ENCODE results near the gene ZNF322. TPM values are rescaled to one million over a fixed set of nuclear protein-coding genes. Genes with fewer than 3 reads are reported as not detected.
A peak's percentile ranks its signal among the peaks of the same experiment; 100 is the strongest.

ZNF322 gene
- total RNA-seq, 2 experiments from 2014 or later = 12.2 to 19.0 TPM

GRCh38 chr6:26660000-26660361 is 435 bp upstream of the ZNF322 start:
- Histone ChIP-seq H4K20me1 (ENCODE audit: insufficient read depth, low read length) (no peaks in the 10 kb centered on the region), H3K9me3 (ENCODE audit: low read length) (no peaks in the 10 kb centered on the region), H3K4me2 (ENCODE audit: low read length) (peak overlapping the region; percentile 96), H3K4me1 (ENCODE audit: insufficient read depth, low read length, poor library complexity, severe bottlenecking) (peaks cover 18% of the 10 kb centered on the region), H3K79me2 (ENCODE audit: insufficient read depth, low read depth, low read length) (peaks cover 12% of the 10 kb centered on the region; the same call in 1 of the 2 replicates), H3K36me3 (ENCODE audit: insufficient read depth, low read length) (peaks cover 17% of the 10 kb centered on the region), H2AFZ (ENCODE audit: low read length) (peak overlapping the region; percentile 97), H3K27ac (ENCODE audit: low read depth, low read length, poor library complexity, severe bottlenecking) (no peak overlapping the region), H3K9me2 (ENCODE audit: insufficient read depth, low read length) (no peaks in the 10 kb centered on the region), H3K4me3 (ENCODE audit: low read depth, low read length, poor library complexity, severe bottlenecking) (peak overlapping the region; percentile 96)
- no TSS peak for BruUV-seq (replicated peaks)
- TF ChIP-seq EZH2phosphoT487 (IDR thresholded peaks at IDR 0.05; ENCODE audit: borderline replicate concordance, low read depth, low read length) = no peak
- peak; percentile 63 for TF ChIP-seq CTCF (conservative IDR thresholded peaks at IDR 0.05; ENCODE audit: low read length)
- POLR2A ChIA-PET = interaction anchor here (0.6 to 0.8 kb wide), 2 partner anchors 27 to 80 kb away, joined by 4 to 6 read pairs; no protein-coding TSS in a partner anchor
- DNase-seq (ENCODE audit: low spot score) = peak; percentile 45
- CTCF ChIA-PET (ENCODE audit: unreplicated experiment) = no interaction called here
- intact Hi-C loops (cut with micrococcal nuclease; ENCODE audit: unreplicated experiment) = no loop called here

GRCh38 chr6:26657256-26657655 is 2.3 kb downstream of the ZNF322 start:
- TF ChIP-seq EZH2phosphoT487 (IDR thresholded peaks at IDR 0.05; ENCODE audit: borderline replicate concordance, low read depth, low read length) (no peak), CTCF (conservative IDR thresholded peaks at IDR 0.05; ENCODE audit: low read length) (no peak)
- no peak overlapping the region for H3K4me3 ChIP-seq (ENCODE audit: low read depth, low read length, poor library complexity, severe bottlenecking)
- no peaks in the 10 kb centered on the region for H4K20me1 ChIP-seq (ENCODE audit: insufficient read depth, low read length)
- peaks cover 18% of the 10 kb centered on the region for H3K4me1 ChIP-seq (ENCODE audit: insufficient read depth, low read length, poor library complexity, severe bottlenecking)
- POLR2A ChIA-PET = interaction anchor here (0.7 kb wide), 2 partner anchors 469 to 511 kb away, joined by 4 read pairs; no protein-coding TSS in a partner anchor
- H3K36me3 ChIP-seq (ENCODE audit: insufficient read depth, low read length) = peaks cover 37% of the 10 kb centered on the region
- no peaks in the 10 kb centered on the region for H3K9me3 ChIP-seq (ENCODE audit: low read length)
- H3K27ac ChIP-seq (ENCODE audit: low read depth, low read length, poor library complexity, severe bottlenecking) = no peak overlapping the region
- H3K4me2 ChIP-seq (ENCODE audit: low read length) = no peak overlapping the region
- H3K9me2 ChIP-seq (ENCODE audit: insufficient read depth, low read length) = no peaks in the 10 kb centered on the region
- intact Hi-C loops (cut with micrococcal nuclease; ENCODE audit: unreplicated experiment) = no loop called here
- CTCF ChIA-PET (ENCODE audit: unreplicated experiment) = no interaction called here
- peak; percentile 12 for DNase-seq (ENCODE audit: low spot score)
- H3K79me2 ChIP-seq (ENCODE audit: insufficient read depth, low read depth, low read length) = peaks cover 12% of the 10 kb centered on the region; the same call in 1 of the 2 replicates
- no TSS peak for BruUV-seq (replicated peaks)
- H2AFZ ChIP-seq (ENCODE audit: low read length) = no peak overlapping the region

- intact Hi-C loops (cut with micrococcal nuclease; ENCODE audit: unreplicated experiment) = no loop called here
- no TSS peak for BruUV-seq (replicated peaks)
- H3K79me2 ChIP-seq (ENCODE audit: insufficient read depth, low read depth, low read length) = no peaks in the 10 kb centered on the region; the same call in 1 of the 2 replicates
Observed at GRCh38 chr6:26653007-26653406, 6.5 kb downstream of the ZNF322 start.

More at GRCh38 chr6:26653007-26653406, 6.5 kb downstream of the ZNF322 start:
- no peak for DNase-seq (ENCODE audit: low spot score)
- peaks cover 72% of the 10 kb centered on the region for H3K36me3 ChIP-seq (ENCODE audit: insufficient read depth, low read length)
- H3K4me2 ChIP-seq (ENCODE audit: low read length) = no peak overlapping the region
- ChIA-PET POLR2A (no interaction called here), CTCF (ENCODE audit: unreplicated experiment) (no interaction called here)
- no peak overlapping the region for H2AFZ ChIP-seq (ENCODE audit: low read length)
- TF ChIP-seq EZH2phosphoT487 (IDR thresholded peaks at IDR 0.05; ENCODE audit: borderline replicate concordance, low read depth, low read length) = no peak
- TF ChIP-seq CTCF (conservative IDR thresholded peaks at IDR 0.05; ENCODE audit: low read length) = no peak
- H3K27ac ChIP-seq (ENCODE audit: low read depth, low read length, poor library complexity, severe bottlenecking) = no peak overlapping the region
- no peaks in the 10 kb centered on the region for H3K9me2 ChIP-seq (ENCODE audit: insufficient read depth, low read length)
- peaks cover 4% of the 10 kb centered on the region for H3K4me1 ChIP-seq (ENCODE audit: insufficient read depth, low read length, poor library complexity, severe bottlenecking)
- peaks cover 23% of the 10 kb centered on the region; the same call in 1 of the 2 replicates for H3K9me3 ChIP-seq (ENCODE audit: low read length)
- H3K4me3 ChIP-seq (ENCODE audit: low read depth, low read length, poor library complexity, severe bottlenecking) = no peak overlapping the region
- H4K20me1 ChIP-seq (ENCODE audit: insufficient read depth, low read length) = no peaks in the 10 kb centered on the region

Measured in OCI-LY7 (cell line).